HG03196 (cell line): ENCODE measurements around the gene PAMR1.

Source experiments
- ATAC-seq: cut with Tn5 transposase; IDR thresholded peaks from one replicate; pipeline ENCODE4 v1.9.1; 2021; ENCODE audit not compliant: unreplicated experiment

PAMR1 gene

GRCh38 chr11:35501776-35502175 lies 23.6 kb downstream of the PAMR1 start:
- ATAC-seq: no peak

GRCh38 chr11:35500744-35501143 lies 24.7 kb downstream of the PAMR1 start:
- no peak for ATAC-seq

- no peak for ATAC-seq
These were observed 29.0 kb downstream of the PAMR1 start for GRCh38 chr11:35496416-35496815.

GRCh38 chr11:35494957-35495490 lies 30.4 kb downstream of the PAMR1 start:
- no peak for ATAC-seq

- ATAC-seq: no peak
These were observed 34.1 kb downstream of the PAMR1 start for GRCh38 chr11:35491231-35491871.

GRCh38 chr11:35488117-35488516 lies 37.3 kb downstream of the PAMR1 start:
- no peak for ATAC-seq

GRCh38 chr11:35487532-35488078 lies 37.8 kb downstream of the PAMR1 start:
- ATAC-seq: no peak

- no peak for ATAC-seq
These were observed 38.5 kb downstream of the PAMR1 start for GRCh38 chr11:35486934-35487333.

GRCh38 chr11:35486446-35486845 lies 39.0 kb downstream of the PAMR1 start:
- ATAC-seq: no peak

- ATAC-seq: no peak
These were observed 39.6 kb downstream of the PAMR1 start for GRCh38 chr11:35485656-35486322.

- no peak for ATAC-seq
These were observed 41.0 kb downstream of the PAMR1 start for GRCh38 chr11:35484435-35484834.

GRCh38 chr11:35483131-35483820 lies 42.1 kb downstream of the PAMR1 start:
- ATAC-seq: no peak

- no peak for ATAC-seq
These were observed 45.7 kb downstream of the PAMR1 start for GRCh38 chr11:35479731-35480130.

GRCh38 chr11:35478471-35479091 lies 46.8 kb downstream of the PAMR1 start:
- ATAC-seq: no peak

- ATAC-seq: no peak
These were observed 47.5 kb downstream of the PAMR1 start for GRCh38 chr11:35477901-35478300.

GRCh38 chr11:35474688-35475087 lies 50.7 kb downstream of the PAMR1 start:
- ATAC-seq: no peak

- no peak for ATAC-seq
These were observed 51.5 kb downstream of the PAMR1 start for GRCh38 chr11:35473795-35474374.

GRCh38 chr11:35470616-35471015 lies 54.8 kb downstream of the PAMR1 start:
- ATAC-seq: no peak

- no peak for ATAC-seq
These were observed 59.4 kb downstream of the PAMR1 start for GRCh38 chr11:35466058-35466457.

GRCh38 chr11:35464308-35464707 lies 61.1 kb downstream of the PAMR1 start:
- no peak for ATAC-seq

GRCh38 chr11:35463331-35463751 lies 62.1 kb downstream of the PAMR1 start:
- ATAC-seq: no peak
